Fibroblast of pulmonary artery (primary cell): ENCODE data around the gene CHD9.

Experiments
- DNase-seq: peaks from one replicate; pipeline ENCODE4 v3.0.0-alpha.2; 2010; ENCODE audit warnings: low read depth
- H3K4me3 ChIP-seq: replicated peaks from 2 replicates; pipeline ENCODE4 v1.5.1; 2011; ENCODE audit warnings: low read depth, mild to moderate bottlenecking, control low read depth, low read length, moderate library complexity
- CTCF ChIP-seq: IDR thresholded peaks from 2 replicates; pipeline ENCODE4 v1.5.1; 2011; ENCODE audit warnings: mild to moderate bottlenecking, control low read depth, low read length, inconsistent platforms; ENCODE audit errors: missing control alignments

The CHD9 gene

GRCh38 chr16:53285236-53285635 lies 230.4 kb downstream of the CHD9 start:
- DNase-seq: no peak
- no peak for TF ChIP-seq CTCF

GRCh38 chr16:53290520-53290919 lies 235.7 kb downstream of the CHD9 start:
- no peak for TF ChIP-seq CTCF
- DNase-seq: no peak

More at GRCh38 chr16:53285236-53285635, 230.4 kb downstream of the CHD9 start:
- H3K4me3 ChIP-seq: no peak overlapping the region

GRCh38 chr16:53291757-53292392 lies 237.1 kb downstream of the CHD9 start:
- peak; percentile 10 for DNase-seq
- H3K4me3 ChIP-seq: no peak overlapping the region
- TF ChIP-seq CTCF: no peak

More at GRCh38 chr16:53290520-53290919, 235.7 kb downstream of the CHD9 start:
- no peak overlapping the region for H3K4me3 ChIP-seq

- no peak for TF ChIP-seq CTCF
- no peak for DNase-seq
- H3K4me3 ChIP-seq: no peak overlapping the region
Observed at GRCh38 chr16:53297477-53297876, 242.7 kb downstream of the CHD9 start.

GRCh38 chr16:53304334-53304733 lies 249.5 kb downstream of the CHD9 start:
- TF ChIP-seq CTCF: no peak
- no peak for DNase-seq
- no peak overlapping the region for H3K4me3 ChIP-seq

GRCh38 chr16:53305743-53306142 lies 251.0 kb downstream of the CHD9 start:
- no peak for DNase-seq
- no peak overlapping the region for H3K4me3 ChIP-seq
- no peak for TF ChIP-seq CTCF

GRCh38 chr16:53309457-53309856 lies 254.7 kb downstream of the CHD9 start:
- TF ChIP-seq CTCF: no peak
- no peak overlapping the region for H3K4me3 ChIP-seq
- no peak for DNase-seq
